ENCODE measurements around the gene SLFN5. TPM values are rescaled to one million over a fixed set of nuclear protein-coding genes. Genes with fewer than 3 reads are reported as not detected.

Gene SLFN5
- total and polyA plus RNA-seq, 7 donors: 1.2 to 26.2 (median 23.0) TPM

DNA sequence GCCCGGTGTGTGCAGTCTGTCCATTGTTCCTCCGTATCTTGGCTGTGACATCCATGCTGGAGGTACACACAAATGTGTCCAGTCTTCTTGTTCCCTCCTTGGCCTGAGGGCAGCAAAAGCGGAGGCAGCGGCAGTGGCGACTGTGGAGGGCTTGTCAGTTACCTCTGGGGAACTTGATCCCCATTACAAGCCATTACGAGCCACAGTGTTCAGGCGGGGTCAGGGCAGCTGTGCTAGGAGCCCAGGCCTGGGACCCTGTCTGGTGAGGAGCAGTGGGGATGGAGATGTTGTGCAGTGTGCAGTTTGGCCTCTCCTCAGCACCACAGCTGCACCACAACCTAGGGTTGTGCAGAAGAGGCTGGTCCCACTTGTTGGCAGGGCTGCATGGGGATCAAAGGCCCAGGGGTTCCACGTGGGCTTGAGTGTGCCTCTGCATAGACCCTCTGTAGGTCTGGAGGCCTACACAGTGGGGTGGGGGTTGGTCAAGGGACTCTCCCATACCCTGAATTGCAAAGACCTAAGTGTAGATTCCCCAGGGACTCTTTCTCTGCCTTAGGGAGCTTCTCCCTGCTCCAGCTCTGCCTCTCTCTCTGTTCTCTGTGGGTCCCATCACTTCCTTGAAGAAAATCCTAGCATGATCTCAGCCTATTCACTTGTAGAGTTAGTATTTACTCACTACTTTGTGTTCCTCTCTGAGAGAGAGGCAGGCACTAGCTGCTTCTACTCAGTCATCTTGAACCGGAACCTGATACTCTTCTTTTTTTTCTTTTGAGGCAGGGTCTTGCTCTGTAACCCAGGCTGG is 71.7 kb downstream of the SLFN5 start:
- Histone ChIP-seq H3K4me3 (no peak overlapping the region), H3K27me3 (peaks cover 0 to 8% (median 0%) of the 10 kb centered on the region in 3 donors), H3K9me3 (no peaks in the 10 kb centered on the region), H3K27ac (peak overlapping the region in 3 of 4 donors; percentile 17 to 42 (median 22)), H3K4me1 (peaks cover 0 to 30% (median 26%) of the 10 kb centered on the region in 4 donors), H3K36me3 (no peaks in the 10 kb centered on the region)
- 69 to 81% methylated on average over 9 of the region's 9 CpGs for WGBS, 2 donors
- intact Hi-C loops (cut with DNase I): loop anchor here (5.0 to 10.0 kb wide), 3 partner anchors 120 to 433 kb away; partner anchors contain the start of gene SLFN12
- no peak for TF ChIP-seq POLR2AphosphoS5 (IDR thresholded peaks at IDR 0.05)
- TF ChIP-seq POLR2A (IDR thresholded peaks at IDR 0.05): no peak
- TF ChIP-seq EP300 (IDR thresholded peaks at IDR 0.05): no peak
- TF ChIP-seq, protein P1, sequence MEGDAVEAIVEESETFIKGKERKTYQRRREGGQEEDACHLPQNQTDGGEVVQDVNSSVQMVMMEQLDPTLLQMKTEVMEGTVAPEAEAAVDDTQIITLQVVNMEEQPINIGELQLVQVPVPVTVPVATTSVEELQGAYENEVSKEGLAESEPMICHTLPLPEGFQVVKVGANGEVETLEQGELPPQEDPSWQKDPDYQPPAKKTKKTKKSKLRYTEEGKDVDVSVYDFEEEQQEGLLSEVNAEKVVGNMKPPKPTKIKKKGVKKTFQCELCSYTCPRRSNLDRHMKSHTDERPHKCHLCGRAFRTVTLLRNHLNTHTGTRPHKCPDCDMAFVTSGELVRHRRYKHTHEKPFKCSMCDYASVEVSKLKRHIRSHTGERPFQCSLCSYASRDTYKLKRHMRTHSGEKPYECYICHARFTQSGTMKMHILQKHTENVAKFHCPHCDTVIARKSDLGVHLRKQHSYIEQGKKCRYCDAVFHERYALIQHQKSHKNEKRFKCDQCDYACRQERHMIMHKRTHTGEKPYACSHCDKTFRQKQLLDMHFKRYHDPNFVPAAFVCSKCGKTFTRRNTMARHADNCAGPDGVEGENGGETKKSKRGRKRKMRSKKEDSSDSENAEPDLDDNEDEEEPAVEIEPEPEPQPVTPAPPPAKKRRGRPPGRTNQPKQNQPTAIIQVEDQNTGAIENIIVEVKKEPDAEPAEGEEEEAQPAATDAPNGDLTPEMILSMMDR (IDR thresholded peaks at IDR 0.05): no peak
- no peak for DNase-seq

DNA sequence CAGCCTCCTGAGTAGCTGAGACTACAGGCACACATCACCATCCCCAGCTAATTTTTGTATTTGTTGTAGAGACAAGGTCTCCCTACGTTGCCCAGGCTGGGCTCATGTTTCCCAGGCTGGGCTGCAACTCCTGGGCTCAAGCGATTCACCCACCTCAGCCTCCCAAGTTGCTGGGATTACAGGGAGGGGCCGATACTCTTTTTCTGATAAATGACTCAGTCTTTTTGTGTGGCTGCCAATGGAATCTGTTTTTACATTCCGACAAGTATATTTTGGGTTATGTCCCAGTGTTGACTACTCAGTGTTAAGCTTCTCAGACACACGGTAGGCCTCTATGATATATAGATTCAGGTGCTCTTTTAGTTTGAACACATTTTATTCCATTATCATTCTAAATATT is 72.4 kb downstream of the SLFN5 start:
- Histone ChIP-seq H3K27ac (peak overlapping the region in 3 of 4 donors; percentile 17 to 42 (median 22)), H3K4me1 (peaks cover 0 to 30% (median 26%) of the 10 kb centered on the region in 4 donors), H3K9me3 (no peaks in the 10 kb centered on the region), H3K36me3 (no peaks in the 10 kb centered on the region), H3K27me3 (peaks cover 0 to 8% (median 0%) of the 10 kb centered on the region in 3 donors), H3K4me3 (no peak overlapping the region)
- WGBS, 2 donors: 51 to 73% methylated on average over 5 of the region's 5 CpGs
- intact Hi-C loops (cut with DNase I): loop anchor here (10.0 kb wide), 1 partner anchor 120 kb away; the partner anchor contains the start of gene SLFN12
- TF ChIP-seq EP300 (IDR thresholded peaks at IDR 0.05) (no peak), POLR2AphosphoS5 (IDR thresholded peaks at IDR 0.05) (no peak), POLR2A (IDR thresholded peaks at IDR 0.05) (no peak)
- TF ChIP-seq, protein P1 (IDR thresholded peaks at IDR 0.05): no peak
- no peak for DNase-seq

DNA sequence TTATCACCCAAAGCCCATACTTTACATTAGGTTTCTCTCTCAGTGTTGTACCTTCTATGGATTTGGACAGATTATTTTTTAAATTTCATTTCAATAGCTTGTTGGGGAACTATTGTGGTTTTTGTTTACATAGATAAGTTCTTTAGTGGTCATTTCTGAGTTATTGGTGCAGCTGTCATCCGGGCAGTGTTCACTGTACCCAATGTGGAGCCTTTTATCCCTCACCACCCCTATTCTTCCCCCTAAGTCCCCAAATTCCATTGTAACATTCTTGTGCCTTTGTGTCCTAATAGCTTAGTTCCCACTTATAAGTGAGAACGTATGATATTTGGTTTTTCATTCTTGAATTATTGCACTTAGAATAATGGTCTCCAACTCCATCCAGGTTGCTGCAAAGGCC is 73.1 kb downstream of the SLFN5 start:
- no peaks in the 10 kb centered on the region for H3K9me3 ChIP-seq
- WGBS, 2 donors: 68 to 88% methylated on average over 2 of the region's 2 CpGs
- intact Hi-C loops (cut with DNase I): loop anchor here (10.0 kb wide), 1 partner anchor 119 kb away; the partner anchor contains the start of gene SLFN12
- H3K27ac ChIP-seq: no peak overlapping the region
- peaks cover 0 to 8% (median 0%) of the 10 kb centered on the region in 3 donors for H3K27me3 ChIP-seq
- TF ChIP-seq, protein P1 (IDR thresholded peaks at IDR 0.05): no peak
- no peak for TF ChIP-seq POLR2AphosphoS5 (IDR thresholded peaks at IDR 0.05)
- no peak for TF ChIP-seq EP300 (IDR thresholded peaks at IDR 0.05)
- TF ChIP-seq POLR2A (IDR thresholded peaks at IDR 0.05): no peak
- DNase-seq: no peak
- no peaks in the 10 kb centered on the region for H3K36me3 ChIP-seq
- no peak overlapping the region for H3K4me3 ChIP-seq
- peaks cover 0 to 30% (median 26%) of the 10 kb centered on the region in 4 donors for H3K4me1 ChIP-seq

DNA sequence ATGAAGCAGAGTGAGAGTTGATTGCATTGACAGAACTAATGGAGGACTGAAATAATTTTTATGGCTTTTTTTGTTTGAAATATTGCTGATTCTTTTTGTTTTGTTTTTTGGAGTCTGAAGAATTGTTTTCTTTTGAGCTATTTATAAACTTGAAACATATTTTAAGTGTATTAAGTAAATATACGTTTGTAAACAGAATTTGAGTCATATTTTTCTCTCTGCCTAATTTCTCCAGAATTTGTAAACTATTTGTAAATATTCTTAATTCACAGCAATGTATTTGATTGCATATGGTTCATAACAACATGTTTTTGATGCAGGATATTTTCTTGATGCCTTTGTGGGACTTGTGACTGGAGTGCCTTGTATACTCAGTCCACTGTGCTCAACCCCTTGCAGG is 79.9 kb downstream of the SLFN5 start:
- Histone ChIP-seq H3K27me3 (no peaks in the 10 kb centered on the region), H3K4me1 (no peaks in the 10 kb centered on the region), H3K36me3 (no peaks in the 10 kb centered on the region), H3K4me3 (no peak overlapping the region), H3K27ac (no peak overlapping the region), H3K9me3 (no peaks in the 10 kb centered on the region)
- no peak for DNase-seq
- intact Hi-C loops (cut with DNase I): no loop called here
- TF ChIP-seq, protein P1 (IDR thresholded peaks at IDR 0.05): no peak
- TF ChIP-seq POLR2A (IDR thresholded peaks at IDR 0.05) (no peak), POLR2AphosphoS5 (IDR thresholded peaks at IDR 0.05) (no peak), EP300 (IDR thresholded peaks at IDR 0.05) (no peak)
- WGBS, 2 donors: 86 to 97% methylated on average over 1 of the region's 1 CpG

Other genes starting within 250 kb of the SLFN5 start
- 10 to 100 TPM; 16.5 to 25.2 (median 21.8) TPM for gene RFFL, start 179.4 kb upstream of the SLFN5 start, total RNA-seq
- 10 to 100 TPM; 15.0 to 29.4 (median 24.1) TPM for gene RFFL, start 179.4 kb upstream of the SLFN5 start, polyA plus RNA-seq
- gene RAD51D, start 123.2 kb upstream of the SLFN5 start, total RNA-seq: 10 to 100 TPM in 1 of 4 donors, 1 to 10 TPM in 3; 4.3 to 12.6 (median 7.9) TPM
- 1 to 10 TPM; 2.8 to 9.7 (median 4.2) TPM for gene RAD51D, start 123.2 kb upstream of the SLFN5 start, polyA plus RNA-seq
- not detected for gene FNDC8, start 121.5 kb upstream of the SLFN5 start, total RNA-seq
- not detected for gene FNDC8, start 121.5 kb upstream of the SLFN5 start, polyA plus RNA-seq
- 10 to 100 TPM in 3 of 4 donors, 1 to 10 TPM in 1; 6.6 to 16.8 (median 11.4) TPM for gene NLE1, start 100.8 kb upstream of the SLFN5 start, total RNA-seq
- 10 to 100 TPM in 1 of 3 donors, 1 to 10 TPM in 2; 3.0 to 12.3 (median 3.0) TPM for gene NLE1, start 100.8 kb upstream of the SLFN5 start, polyA plus RNA-seq
- not detected for gene UNC45B, start 95.3 kb upstream of the SLFN5 start, total RNA-seq
- gene UNC45B, start 95.3 kb upstream of the SLFN5 start, polyA plus RNA-seq: under 1 TPM in 2 of 3 donors, not detected in 1; under 0.01 to 0.03 TPM
- gene SLC35G3, start 48.7 kb upstream of the SLFN5 start, total RNA-seq: not detected
- not detected for gene SLC35G3, start 48.7 kb upstream of the SLFN5 start, polyA plus RNA-seq
- 10 to 100 TPM; 17.8 to 28.0 (median 25.7) TPM for gene SLFN11, start 130.5 kb downstream of the SLFN5 start, total RNA-seq
- 1 to 10 TPM; 1.2 to 4.6 (median 4.3) TPM for gene SLFN11, start 130.5 kb downstream of the SLFN5 start, polyA plus RNA-seq
- 10 to 100 TPM in 2 of 4 donors, 1 to 10 TPM in 2; 6.4 to 19.9 (median 10.2) TPM for gene SLFN12, start 189.4 kb downstream of the SLFN5 start, total RNA-seq
- gene SLFN12, start 189.4 kb downstream of the SLFN5 start, polyA plus RNA-seq: 1 to 10 TPM in 2 of 3 donors, under 1 TPM in 1; 0.69 to 1.2 (median 1.1) TPM
- 10 to 100 TPM; 11.1 to 19.9 (median 17.8) TPM for gene SLFN13, start 205.7 kb downstream of the SLFN5 start, total RNA-seq
- gene SLFN13, start 205.7 kb downstream of the SLFN5 start, polyA plus RNA-seq: 1 to 10 TPM in 2 of 3 donors, under 1 TPM in 1; 0.23 to 3.0 (median 2.2) TPM